ENCODE measurements around the gene ANKRD13D.
"Not testable (repeated sequence)": the region's sequence is repeated elsewhere in the genome, so short reads cannot be mapped to it uniquely, and the experiment has no call there.

Gene ANKRD13D

GRCh38 chr11:67317205-67317887 is 28.2 kb downstream of the ANKRD13D start:
- peak; percentile 99 for DNase-seq (ENCODE audit: low read depth in 2 of 2)

- no peak for DNase-seq (ENCODE audit: low read depth in 2 of 2)
These were observed 28.9 kb downstream of the ANKRD13D start for GRCh38 chr11:67317888-67318555.

GRCh38 chr11:67318876-67319275 is 29.8 kb downstream of the ANKRD13D start:
- not testable (repeated sequence) for DNase-seq (ENCODE audit: low read depth in 2 of 2)

- no peak for DNase-seq (ENCODE audit: low read depth in 2 of 2)
These were observed 30.9 kb downstream of the ANKRD13D start for GRCh38 chr11:67320011-67320410.

- DNase-seq (ENCODE audit: low read depth in 2 of 2) = no peak
These were observed 31.6 kb downstream of the ANKRD13D start for GRCh38 chr11:67320691-67321090.

- no peak for DNase-seq (ENCODE audit: low read depth in 2 of 2)
These were observed 32.3 kb downstream of the ANKRD13D start for GRCh38 chr11:67321313-67321871.

- DNase-seq (ENCODE audit: low read depth in 2 of 2) = no peak
These were observed 32.9 kb downstream of the ANKRD13D start for GRCh38 chr11:67322049-67322448.

GRCh38 chr11:67323526-67323925 is 34.4 kb downstream of the ANKRD13D start:
- no peak for DNase-seq (ENCODE audit: low read depth in 2 of 2)

GRCh38 chr11:67332081-67332691 is 43.1 kb downstream of the ANKRD13D start:
- no peak for DNase-seq (ENCODE audit: low read depth in 2 of 2)

- no peak for DNase-seq (ENCODE audit: low read depth in 2 of 2)
These were observed 48.2 kb downstream of the ANKRD13D start for GRCh38 chr11:67337257-67337656.

GRCh38 chr11:67344264-67344663 is 55.2 kb downstream of the ANKRD13D start:
- no peak for DNase-seq (ENCODE audit: low read depth in 2 of 2)

GRCh38 chr11:67345247-67345919 is 56.3 kb downstream of the ANKRD13D start:
- DNase-seq (ENCODE audit: low read depth in 2 of 2) = no peak

- no peak for DNase-seq (ENCODE audit: low read depth in 2 of 2)
These were observed 57.1 kb downstream of the ANKRD13D start for GRCh38 chr11:67345920-67346819.

- DNase-seq (ENCODE audit: low read depth in 2 of 2) = no peak
These were observed 59.1 kb downstream of the ANKRD13D start for GRCh38 chr11:67347964-67348749.

GRCh38 chr11:67349036-67349435 is 59.9 kb downstream of the ANKRD13D start:
- no peak for DNase-seq (ENCODE audit: low read depth in 2 of 2)

GRCh38 chr11:67349457-67349856 is 60.4 kb downstream of the ANKRD13D start:
- DNase-seq (ENCODE audit: low read depth in 2 of 2) = no peak

GRCh38 chr11:67349928-67350465 is 60.9 kb downstream of the ANKRD13D start:
- no peak for DNase-seq (ENCODE audit: low read depth in 2 of 2)

- peak in 1 of 2 donors; percentile 38 for DNase-seq (ENCODE audit: low read depth in 2 of 2)
These were observed 62.3 kb downstream of the ANKRD13D start for GRCh38 chr11:67351275-67352005.
